ENCODE results near the gene BTG1. TPM values are rescaled to one million over a fixed set of nuclear protein-coding genes. Genes with fewer than 3 reads are reported as not detected.
A peak's percentile ranks its signal among the peaks of the same experiment; 100 is the strongest.

The BTG1 gene
- 23.6 and 52.7 TPM in 2 replicates for total RNA-seq

- DNase-seq (ENCODE audit: extremely low read depth, low read depth, low spot score) = peak; percentile 99
Observed at GRCh38 chr12:92145731-92146496, at the start of gene BTG1. Gene BTG1, minus strand, starts transcription at chr12:92145846. Its CDS starts 311 bp downstream, at chr12:92145535.

GRCh38 chr12:92194561-92194960 is 48.9 kb upstream of the BTG1 start:
- no peak for DNase-seq (ENCODE audit: extremely low read depth, low read depth, low spot score)

GRCh38 chr12:92193846-92194245 is 48.2 kb upstream of the BTG1 start:
- no peak for DNase-seq (ENCODE audit: extremely low read depth, low read depth, low spot score)

GRCh38 chr12:92193063-92193462 is 47.4 kb upstream of the BTG1 start:
- DNase-seq (ENCODE audit: extremely low read depth, low read depth, low spot score) = no peak

GRCh38 chr12:92192360-92192759 is 46.7 kb upstream of the BTG1 start:
- no peak for DNase-seq (ENCODE audit: extremely low read depth, low read depth, low spot score)

- no peak for DNase-seq (ENCODE audit: extremely low read depth, low read depth, low spot score)
Observed at GRCh38 chr12:92191061-92191460, 45.4 kb upstream of the BTG1 start.

GRCh38 chr12:92188517-92189188 is 43.0 kb upstream of the BTG1 start:
- no peak for DNase-seq (ENCODE audit: extremely low read depth, low read depth, low spot score)

GRCh38 chr12:92186038-92186470 is 40.4 kb upstream of the BTG1 start:
- DNase-seq (ENCODE audit: extremely low read depth, low read depth, low spot score) = no peak

- DNase-seq (ENCODE audit: extremely low read depth, low read depth, low spot score) = no peak
Observed at GRCh38 chr12:92185052-92185451, 39.4 kb upstream of the BTG1 start.

- DNase-seq (ENCODE audit: extremely low read depth, low read depth, low spot score) = no peak
Observed at GRCh38 chr12:92183575-92183974, 37.9 kb upstream of the BTG1 start.

- no peak for DNase-seq (ENCODE audit: extremely low read depth, low read depth, low spot score)
Observed at GRCh38 chr12:92178340-92178739, 32.7 kb upstream of the BTG1 start.

- no peak for DNase-seq (ENCODE audit: extremely low read depth, low read depth, low spot score)
Observed at GRCh38 chr12:92176646-92177045, 31.0 kb upstream of the BTG1 start.

GRCh38 chr12:92175961-92176360 is 30.3 kb upstream of the BTG1 start:
- no peak for DNase-seq (ENCODE audit: extremely low read depth, low read depth, low spot score)

GRCh38 chr12:92170050-92170449 is 24.4 kb upstream of the BTG1 start:
- DNase-seq (ENCODE audit: extremely low read depth, low read depth, low spot score) = no peak

GRCh38 chr12:92167075-92167474 is 21.4 kb upstream of the BTG1 start:
- no peak for DNase-seq (ENCODE audit: extremely low read depth, low read depth, low spot score)

- no peak for DNase-seq (ENCODE audit: extremely low read depth, low read depth, low spot score)
Observed at GRCh38 chr12:92164712-92165111, 19.1 kb upstream of the BTG1 start.

GRCh38 chr12:92162079-92162478 is 16.4 kb upstream of the BTG1 start:
- DNase-seq (ENCODE audit: extremely low read depth, low read depth, low spot score) = no peak

- DNase-seq (ENCODE audit: extremely low read depth, low read depth, low spot score) = no peak
Observed at GRCh38 chr12:92158796-92159439, 13.3 kb upstream of the BTG1 start.

GRCh38 chr12:92156704-92157395 is 11.2 kb upstream of the BTG1 start:
- DNase-seq (ENCODE audit: extremely low read depth, low read depth, low spot score) = no peak

- no peak for DNase-seq (ENCODE audit: extremely low read depth, low read depth, low spot score)
Observed at GRCh38 chr12:92156139-92156538, 10.5 kb upstream of the BTG1 start.

- no peak for DNase-seq (ENCODE audit: extremely low read depth, low read depth, low spot score)
Observed at GRCh38 chr12:92155733-92156132, 10.1 kb upstream of the BTG1 start.

All from glomerular endothelial cell (primary cell).